ENCODE measurements around the gene SASH3. TPM values are rescaled to one million over a fixed set of nuclear protein-coding genes. Genes with fewer than 3 reads are reported as not detected.

The SASH3 gene
- total RNA-seq, 6 experiments from 2014 or later = 1.7 to 5.7 (median 3.3) TPM

GRCh38 chrX:129843459-129844306, 63.9 kb downstream of the SASH3 start, which contains the start of gene ZDHHC9:
Gene ZDHHC9 (minus strand): TSS chrX:129843886. CDS start chrX:129841945, 1,941 bp downstream.
- intact Hi-C loops (cut with DNase I) = no loop called here
- DNase-seq (peak; percentile 88 to 91 (median 91)), ATAC-seq (peak; percentile 94 to 97 (median 96))
- Histone ChIP-seq H3K4me1 (peaks cover 0 to 3% (median 0%) of the 10 kb centered on the region in 4 donors), H3K27ac (peak within 1 kb of the TSS; percentile 43 to 66 (median 64)), H3K36me3 (peaks cover 0 to 4% (median 0%) of the 10 kb centered on the region in 4 donors), H3K4me3 (peak within 1 kb of the TSS; percentile 60 to 65 (median 63)), H3K27me3 (no peaks in the 10 kb centered on the region), H3K9me3 (no peaks in the 10 kb centered on the region)
- WGBS (ENCODE audit: insufficient coverage, low coverage, low lambda C conversion rate, missing lambda C conversion rate) = 49% methylated on average over 8 of the region's 72 CpGs
- TF ChIP-seq POLR2A (IDR thresholded peaks at IDR 0.05) = peak; percentile 68
- peak in 2 of 4 donors; percentile 18 to 29 for TF ChIP-seq CTCF (IDR thresholded peaks at IDR 0.05)

Small RNAs within 50 kb of the gene (small RNA-seq; reads per million reads assigned to genes)
- 0 reads per million in 2 experiments for gene RF00017

Other genes starting within 250 kb of the SASH3 start
- gene OCRL, start 239.7 kb upstream of the SASH3 start, total RNA-seq = 10 to 100 TPM in 2 of 6 experiments, 1 to 10 TPM in 4; 7.6 to 11.4 (median 8.8) TPM
- 1 to 10 TPM in 3 of 6 experiments, under 1 TPM in 3; 0.17 to 5.3 (median 0.96) TPM for gene APLN, start 125.0 kb upstream of the SASH3 start, total RNA-seq
- gene XPNPEP2, start 41.0 kb upstream of the SASH3 start, total RNA-seq = 10 to 100 TPM in 4 of 6 experiments, 1 to 10 TPM in 2; 2.9 to 30.7 (median 16.5) TPM
- 10 to 100 TPM; 30.8 to 41.8 (median 33.6) TPM for gene ZDHHC9, start 63.9 kb downstream of the SASH3 start, total RNA-seq
- 10 to 100 TPM in 1 of 6 experiments, 1 to 10 TPM in 5; 4.2 to 10.6 (median 6.6) TPM for gene UTP14A, start 126.2 kb downstream of the SASH3 start, total RNA-seq
- gene BCORL1, start 202.7 kb downstream of the SASH3 start, total RNA-seq = 1 to 10 TPM; 2.7 to 9.0 (median 4.8) TPM